GM18907 (cell line): ENCODE results near the gene POLD4.
A peak's percentile ranks its signal among the peaks of the same experiment; 100 is the strongest.

Source experiments
- ATAC-seq: cut with Tn5 transposase; IDR thresholded peaks from one replicate; pipeline ENCODE4 v1.9.1; 2021; ENCODE audit warnings: mild to moderate bottlenecking, moderate library complexity; ENCODE audit not compliant: unreplicated experiment

The POLD4 gene

GRCh38 chr11:67317888-67318555 lies 35.3 kb downstream of the POLD4 start:
- no peak for ATAC-seq

DNA sequence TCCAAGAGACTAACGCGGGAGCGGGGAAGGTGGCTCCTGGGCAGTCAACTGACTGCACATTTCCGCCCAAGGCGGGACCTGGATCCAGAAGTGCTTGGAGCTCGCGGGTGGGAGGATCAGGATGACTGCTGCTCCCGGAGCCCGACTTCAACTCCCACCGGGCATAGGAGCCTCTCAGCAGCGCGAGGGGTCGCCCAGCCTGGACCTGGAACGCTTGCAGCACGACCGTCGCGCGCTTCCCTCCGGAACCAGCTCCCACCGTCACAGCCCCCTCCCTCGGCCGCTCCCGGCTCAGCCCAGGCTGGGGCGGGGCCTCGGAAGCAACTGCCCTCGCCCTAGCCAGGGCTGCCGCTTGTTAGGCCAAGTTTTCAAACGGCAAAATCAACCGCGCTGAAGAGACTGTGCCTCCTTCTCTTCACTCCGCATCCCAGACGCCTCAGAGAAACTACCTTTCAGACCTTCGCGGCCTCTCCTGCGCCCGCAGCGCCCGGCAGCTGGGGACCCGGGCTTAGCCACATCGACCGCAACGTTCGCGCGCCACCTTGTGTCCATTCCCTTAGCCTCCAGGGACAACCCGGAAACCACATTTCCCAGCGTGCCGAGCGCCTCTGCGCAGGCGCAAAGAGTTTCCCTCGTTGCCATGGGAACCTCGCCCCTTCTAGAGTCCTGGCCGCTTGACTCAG lies 36.0 kb downstream of the POLD4 start:
- ATAC-seq = peak; percentile 85

- ATAC-seq = no peak
Observed at GRCh38 chr11:67316882-67317204, 36.5 kb downstream of the POLD4 start.

DNA sequence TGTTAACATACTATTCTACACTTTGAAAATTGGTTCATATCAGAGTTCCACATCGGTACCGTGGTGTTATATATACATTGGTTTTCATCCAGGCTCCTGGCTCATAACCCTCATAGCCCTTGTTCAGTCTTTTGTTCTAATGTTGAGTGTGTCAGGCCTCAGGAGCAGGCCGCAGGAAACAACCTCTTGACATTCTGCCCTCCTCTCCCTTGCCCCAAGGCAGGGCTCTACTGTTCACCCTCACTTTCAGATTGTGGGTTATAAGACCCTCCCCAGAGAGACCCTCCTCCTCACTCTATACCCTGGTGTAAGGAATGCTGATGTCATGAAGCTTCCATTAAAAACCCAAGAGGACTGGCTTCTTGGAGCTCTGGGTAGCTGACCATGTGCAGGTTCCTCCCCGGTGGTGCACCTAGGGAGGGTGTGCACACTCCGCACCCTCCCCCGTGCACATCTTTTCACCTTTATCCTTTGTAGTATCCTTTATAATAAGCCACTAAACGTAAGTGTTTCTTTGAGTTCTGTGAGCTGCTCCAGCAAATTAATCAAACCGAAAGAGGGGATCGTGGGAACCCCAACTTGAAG lies 37.9 kb downstream of the POLD4 start:
- no peak for ATAC-seq

DNA sequence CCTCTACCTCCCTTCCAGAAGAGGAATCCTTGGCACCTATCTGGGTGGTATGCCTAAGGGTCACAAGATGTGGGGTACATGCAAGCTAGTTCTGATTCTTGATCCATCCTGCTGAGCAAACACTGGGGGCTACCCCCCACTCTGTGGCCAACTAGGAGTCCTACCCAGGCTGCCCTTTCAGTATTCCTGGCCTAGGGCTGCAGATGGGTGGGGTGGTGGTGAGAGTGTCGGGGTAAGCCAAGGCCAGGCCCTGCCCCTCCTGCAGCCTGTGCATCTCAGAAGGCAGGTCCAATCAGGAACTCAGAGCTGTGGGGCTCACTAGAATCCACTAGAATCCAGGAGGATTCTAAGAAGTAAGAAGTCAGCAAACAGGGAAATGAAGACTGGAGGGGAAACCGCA lies 39.1 kb downstream of the POLD4 start:
- ATAC-seq = no peak

DNA sequence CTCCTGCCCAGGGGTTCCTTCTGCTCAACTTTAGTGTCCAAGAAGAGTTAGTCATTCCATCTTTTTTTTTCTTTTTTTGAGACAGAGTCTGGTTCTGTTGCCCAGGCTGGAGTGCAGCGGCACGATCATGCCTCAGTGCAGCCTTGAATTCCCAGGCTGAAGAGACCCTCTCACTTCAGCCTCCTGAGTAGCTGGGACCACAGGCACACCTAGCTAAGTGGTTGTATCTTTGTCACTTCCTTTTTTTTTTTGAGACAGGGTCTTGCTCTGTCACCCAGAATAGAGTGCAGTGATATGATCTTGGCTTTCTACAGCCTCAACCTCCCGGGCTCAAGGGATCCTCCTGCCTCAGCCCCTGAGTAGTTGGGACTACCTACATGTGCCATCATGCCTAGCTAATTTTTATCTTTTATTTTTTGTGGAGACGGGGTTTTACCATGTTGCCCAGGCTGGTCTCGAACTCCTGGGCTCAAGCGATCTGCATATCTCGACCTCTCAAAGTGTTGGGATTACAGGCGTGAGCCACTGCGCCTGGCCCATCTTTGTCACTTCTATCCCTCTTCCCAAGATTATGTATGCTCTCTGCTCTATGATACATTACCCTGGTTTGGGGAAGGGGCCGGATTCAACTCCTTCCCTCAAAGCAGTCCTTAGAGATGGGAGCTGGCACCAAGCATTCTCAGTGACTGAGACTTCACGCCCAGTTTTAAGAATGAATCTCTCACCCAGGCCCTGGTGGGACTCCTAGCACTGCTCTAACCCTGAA lies 40.0 kb downstream of the POLD4 start:
- ATAC-seq = no peak

GRCh38 chr11:67312187-67313021 lies 40.9 kb downstream of the POLD4 start:
- no peak for ATAC-seq

DNA sequence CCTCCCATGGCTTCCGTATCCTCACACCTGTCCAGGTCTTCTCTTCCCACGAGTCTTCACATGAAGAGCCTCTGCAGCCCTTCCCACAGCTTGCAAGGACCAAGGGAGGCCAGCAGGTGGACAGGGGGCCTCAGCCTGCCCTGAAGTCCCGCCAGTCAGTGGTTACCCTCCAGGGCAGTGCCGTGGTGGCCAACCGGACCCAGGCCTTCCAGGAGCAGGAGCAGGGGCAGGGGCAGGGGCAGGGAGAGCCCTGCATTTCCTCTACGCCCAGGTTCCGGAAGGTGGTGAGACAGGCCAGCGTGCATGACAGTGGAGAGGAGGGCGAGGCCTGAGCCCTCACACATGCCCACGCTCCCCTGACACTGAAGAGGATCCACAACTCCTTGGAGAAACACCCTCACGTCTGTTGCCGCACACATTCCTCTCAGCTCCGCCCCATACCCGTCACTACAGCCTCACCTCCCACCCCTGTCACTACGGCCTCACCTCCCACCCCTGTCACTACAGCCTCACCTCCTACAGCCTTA lies 41.7 kb downstream of the POLD4 start:
- no peak for ATAC-seq

DNA sequence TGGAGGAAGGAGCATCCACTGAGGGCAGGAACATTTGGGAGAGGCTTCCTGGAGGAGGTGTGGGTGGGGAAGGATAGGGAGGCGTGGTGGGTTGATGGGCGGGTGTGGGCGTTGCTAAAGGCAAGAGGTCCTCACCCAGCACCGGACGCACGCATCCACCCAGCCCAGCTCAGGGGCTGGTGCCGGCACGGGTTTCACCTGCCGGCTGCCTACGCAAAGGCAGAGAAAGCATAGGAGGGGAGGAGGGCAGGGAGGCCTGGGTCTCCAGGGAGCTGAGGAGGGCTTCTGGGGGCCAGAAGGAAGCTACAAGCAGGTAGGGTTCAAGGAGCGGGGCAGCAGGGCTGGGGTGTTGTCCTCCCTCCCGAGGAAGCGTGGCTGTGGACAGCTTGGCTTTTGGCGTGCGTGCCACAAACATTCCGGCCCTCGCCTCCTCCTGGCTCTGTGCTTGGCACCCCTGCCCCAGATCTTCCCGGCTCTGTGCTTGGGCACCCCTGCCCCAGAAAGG lies 42.2 kb downstream of the POLD4 start:
- ATAC-seq = no peak

DNA sequence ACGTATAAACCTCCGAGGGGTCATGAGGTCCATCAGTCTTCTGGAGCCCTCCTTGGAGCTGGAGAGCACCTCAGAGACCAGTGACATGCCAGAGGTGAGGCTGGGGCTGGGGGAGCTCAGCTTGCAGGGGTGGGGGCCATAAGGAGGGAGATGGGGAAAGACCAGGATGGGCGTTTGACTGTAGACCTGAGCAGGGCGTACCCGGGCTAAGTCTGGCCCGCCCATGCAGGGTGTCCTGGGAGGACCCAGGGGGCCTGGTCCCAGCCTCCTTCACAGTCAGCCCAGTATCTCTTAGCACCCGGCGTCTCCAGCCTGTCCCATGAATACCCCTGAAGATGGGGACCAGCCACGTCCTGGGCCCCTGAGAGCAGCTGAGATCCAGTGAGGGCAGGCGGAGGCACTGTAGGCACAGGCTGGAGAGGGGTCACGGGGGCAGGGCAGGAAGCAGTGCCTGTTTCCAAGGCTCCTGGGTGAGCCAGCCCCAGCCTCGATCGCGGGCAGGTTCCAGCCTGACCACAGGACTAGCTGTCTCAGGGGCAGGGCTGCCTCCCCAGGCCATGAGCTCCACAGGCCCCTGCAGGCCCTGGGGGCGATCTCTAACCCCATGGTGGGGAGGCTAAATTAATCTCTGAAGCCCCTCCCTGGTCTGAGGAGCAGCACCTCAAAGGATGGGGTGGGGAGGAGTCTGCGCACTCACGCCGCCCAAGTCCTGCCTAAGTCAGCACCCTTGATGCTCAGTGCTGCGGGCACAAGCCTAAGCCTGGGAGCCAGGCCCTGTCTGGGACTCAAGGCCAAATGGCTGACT lies 42.9 kb downstream of the POLD4 start:
- ATAC-seq = no peak

GRCh38 chr11:67309661-67310061 lies 43.7 kb downstream of the POLD4 start:
- ATAC-seq = no peak

DNA sequence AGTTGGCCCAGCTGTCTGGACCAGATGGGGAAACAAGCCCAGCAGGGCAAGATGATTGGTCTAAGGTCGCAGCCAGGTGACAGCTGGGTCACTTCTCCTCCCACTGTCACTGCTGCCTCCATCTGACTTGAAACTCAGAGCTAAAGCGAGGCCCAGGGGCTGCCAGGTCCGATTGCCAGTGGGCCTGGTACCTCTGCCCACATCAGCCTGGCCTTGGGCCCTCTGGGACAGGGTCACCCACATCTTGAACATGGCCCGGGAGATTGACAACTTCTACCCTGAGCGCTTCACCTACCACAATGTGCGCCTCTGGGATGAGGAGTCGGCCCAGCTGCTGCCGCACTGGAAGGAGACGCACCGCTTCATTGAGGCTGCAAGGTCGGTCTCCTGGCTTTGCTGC lies 44.2 kb downstream of the POLD4 start:
- ATAC-seq = no peak

GRCh38 chr11:67308031-67308866 lies 45.1 kb downstream of the POLD4 start:
- no peak for ATAC-seq

GRCh38 chr11:67307545-67308001 lies 45.8 kb downstream of the POLD4 start:
- no peak for ATAC-seq

- no peak for ATAC-seq
Observed at GRCh38 chr11:67306769-67307544, 46.4 kb downstream of the POLD4 start.

DNA sequence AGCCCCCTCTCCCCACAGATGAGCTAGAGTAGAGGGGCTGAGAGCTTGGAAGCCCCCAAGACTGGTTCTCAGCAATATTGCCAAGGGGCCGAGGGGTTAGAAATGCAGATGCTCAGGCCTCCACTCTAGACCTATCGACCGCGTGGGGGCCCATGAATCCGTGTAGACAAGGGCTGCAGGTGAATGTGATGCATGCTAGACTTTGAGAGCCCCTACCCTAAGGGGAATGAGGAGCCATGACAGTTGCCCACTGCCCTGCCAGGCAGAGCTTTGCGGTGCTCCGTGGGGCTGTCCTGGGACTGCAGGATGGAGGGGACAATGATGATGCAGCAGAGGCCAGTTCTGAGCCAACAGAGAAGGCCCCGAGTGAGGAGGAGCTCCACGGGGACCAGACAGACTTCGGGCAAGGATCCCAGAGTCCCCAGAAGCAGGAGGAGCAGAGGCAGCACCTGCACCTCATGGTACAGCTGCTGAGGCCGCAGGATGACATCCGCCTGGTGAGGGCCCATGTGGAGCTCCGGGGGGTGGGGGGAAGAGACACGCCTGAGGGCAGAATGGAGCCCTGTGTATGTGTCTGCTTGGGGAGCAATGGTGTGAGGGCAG lies 48.7 kb downstream of the POLD4 start:
- ATAC-seq = no peak

GRCh38 chr11:67303835-67304411 lies 49.4 kb downstream of the POLD4 start:
- ATAC-seq = no peak
